Peyer's patch (tissue), 4 donors: ENCODE data around the gene UPF2. TPM values are rescaled to one million over a fixed set of nuclear protein-coding genes. Genes with fewer than 3 reads are reported as not detected.
"Not testable (repeated sequence)": the region's sequence is repeated elsewhere in the genome, so short reads cannot be mapped to it uniquely, and the experiment has no call there.

ENCODE experiments used
- DNase-seq, 3 donors: peaks; one replicate each; pipeline ENCODE4 v3.0.0-alpha.2; 2017 to 2019
- H3K27ac ChIP-seq, 4 donors: fragments of 200-600 bp; sonication (generic); one replicate each; pipeline ENCODE4 v1.5.1; 2016 to 2019
- H3K27me3 ChIP-seq, 2 donors: fragments of 200-600 bp; sonication (generic); one replicate each; pipeline ENCODE4 v1.5.1; 2019
- H3K36me3 ChIP-seq, 3 donors: fragments of 200-600 bp; sonication (generic); one replicate each; pipeline ENCODE4 v1.5.1; 2016 to 2019
- H3K4me1 ChIP-seq, 4 donors: fragments of 200-600 bp; sonication (generic); one replicate each; pipeline ENCODE4 v1.5.1; 2016 to 2019
- H3K4me3 ChIP-seq, 4 donors: fragments of 200-600 bp; sonication (generic); 1 replicate in 3 of 4; 2 replicates in 1 of 4; pipeline ENCODE4 v1.5.1; 2016 to 2019; ENCODE audit warnings: mild to moderate bottlenecking in 1 of 4
- H3K9me3 ChIP-seq, 4 donors: fragments of 200-600 bp; sonication (generic); one replicate each; pipeline ENCODE4 v1.5.1; 2016 to 2019; ENCODE audit warnings: mild to moderate bottlenecking in 1 of 4
- POLR2A ChIP-seq, 2 donors: fragments of 450-650 bp; IDR thresholded peaks; one replicate each; pipeline ENCODE4 v1.5.1; 2017; ENCODE audit warnings: antibody characterized with exemption in 2 of 2, mild to moderate bottlenecking in 2 of 2, moderate library complexity in 2 of 2
- total RNA-seq, 4 donors: library from RNA; depleted of rRNA; stranded (reverse); fragments of >200 nt; gene quantifications; one replicate each; pipeline ENCODE4 v1.1.0, GENCODE V29; 2016
- TF ChIP-seq, protein P1 (sequence below), 6 experiments: fragments of 450-650 bp in 4 of 6; fragments of 200-600 bp in 2 of 6; sonication (generic) in 1 of 6; IDR thresholded peaks; one replicate each; pipeline ENCODE4 v1.5.1; 2017 to 2019; ENCODE audit warnings: antibody characterized with exemption in 6 of 6, mild to moderate bottlenecking in 3 of 6, moderate library complexity in 1 of 6

The UPF2 gene
- total RNA-seq, 4 donors from 2014 or later, result 12.6 to 56.1 (median 21.0) TPM

DNA sequence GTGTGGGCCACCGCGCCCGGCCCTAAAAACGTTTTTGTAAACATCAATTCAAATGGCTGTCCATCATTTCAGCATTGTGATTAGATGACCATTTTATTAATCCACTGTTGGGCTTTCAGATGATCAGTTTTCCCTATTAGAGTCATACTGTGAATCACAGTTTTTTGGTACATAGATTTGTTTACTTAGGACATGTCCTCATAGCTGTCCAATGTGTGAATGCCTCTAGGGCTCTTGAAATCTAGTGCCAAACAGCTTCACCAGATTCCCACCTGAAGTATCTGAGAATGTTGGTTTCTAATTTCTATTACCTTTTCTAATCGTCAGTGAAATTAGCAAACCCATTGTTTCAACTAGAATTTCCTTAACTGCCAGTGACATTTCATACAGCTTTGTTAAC is 66.8 kb downstream of the UPF2 start:
- TF ChIP-seq POLR2A (IDR thresholded peaks at IDR 0.05), result no peak
- TF ChIP-seq, protein P1, sequence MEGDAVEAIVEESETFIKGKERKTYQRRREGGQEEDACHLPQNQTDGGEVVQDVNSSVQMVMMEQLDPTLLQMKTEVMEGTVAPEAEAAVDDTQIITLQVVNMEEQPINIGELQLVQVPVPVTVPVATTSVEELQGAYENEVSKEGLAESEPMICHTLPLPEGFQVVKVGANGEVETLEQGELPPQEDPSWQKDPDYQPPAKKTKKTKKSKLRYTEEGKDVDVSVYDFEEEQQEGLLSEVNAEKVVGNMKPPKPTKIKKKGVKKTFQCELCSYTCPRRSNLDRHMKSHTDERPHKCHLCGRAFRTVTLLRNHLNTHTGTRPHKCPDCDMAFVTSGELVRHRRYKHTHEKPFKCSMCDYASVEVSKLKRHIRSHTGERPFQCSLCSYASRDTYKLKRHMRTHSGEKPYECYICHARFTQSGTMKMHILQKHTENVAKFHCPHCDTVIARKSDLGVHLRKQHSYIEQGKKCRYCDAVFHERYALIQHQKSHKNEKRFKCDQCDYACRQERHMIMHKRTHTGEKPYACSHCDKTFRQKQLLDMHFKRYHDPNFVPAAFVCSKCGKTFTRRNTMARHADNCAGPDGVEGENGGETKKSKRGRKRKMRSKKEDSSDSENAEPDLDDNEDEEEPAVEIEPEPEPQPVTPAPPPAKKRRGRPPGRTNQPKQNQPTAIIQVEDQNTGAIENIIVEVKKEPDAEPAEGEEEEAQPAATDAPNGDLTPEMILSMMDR (IDR thresholded peaks at IDR 0.05), result no peak
- no peak for DNase-seq
- Histone ChIP-seq H3K9me3 (no peaks in the 10 kb centered on the region), H3K4me1 (no peaks in the 10 kb centered on the region), H3K4me3 (no peak overlapping the region), H3K36me3 (peaks cover 0 to 59% (median 0%) of the 10 kb centered on the region in 3 donors), H3K27ac (no peak overlapping the region), H3K27me3 (no peaks in the 10 kb centered on the region)

DNA sequence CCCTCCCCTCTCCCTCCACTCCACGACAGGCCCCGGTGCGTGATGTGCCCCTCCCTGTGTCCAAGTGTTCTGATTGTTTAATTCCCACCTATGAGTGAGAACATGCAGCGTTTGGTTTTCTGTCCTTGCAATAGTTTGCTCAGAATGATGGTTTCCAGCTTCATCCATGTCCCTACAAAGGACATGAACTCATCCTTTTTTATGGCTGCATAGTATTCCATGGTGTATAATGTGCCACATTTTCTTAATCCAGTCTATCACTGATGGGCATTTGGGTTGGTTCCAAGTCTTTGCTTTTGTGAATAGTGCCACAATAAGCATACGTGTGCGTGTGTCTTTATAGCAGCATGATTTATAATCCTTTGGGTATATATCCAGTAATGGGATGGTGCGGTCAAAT is 70.1 kb downstream of the UPF2 start:
- not testable (repeated sequence) for H3K4me1 ChIP-seq, H3K27me3 ChIP-seq, DNase-seq, H3K27ac ChIP-seq, H3K4me3 ChIP-seq, H3K9me3 ChIP-seq
- peaks cover 0 to 39% (median 0%) of the 10 kb centered on the region in 3 donors for H3K36me3 ChIP-seq

DNA sequence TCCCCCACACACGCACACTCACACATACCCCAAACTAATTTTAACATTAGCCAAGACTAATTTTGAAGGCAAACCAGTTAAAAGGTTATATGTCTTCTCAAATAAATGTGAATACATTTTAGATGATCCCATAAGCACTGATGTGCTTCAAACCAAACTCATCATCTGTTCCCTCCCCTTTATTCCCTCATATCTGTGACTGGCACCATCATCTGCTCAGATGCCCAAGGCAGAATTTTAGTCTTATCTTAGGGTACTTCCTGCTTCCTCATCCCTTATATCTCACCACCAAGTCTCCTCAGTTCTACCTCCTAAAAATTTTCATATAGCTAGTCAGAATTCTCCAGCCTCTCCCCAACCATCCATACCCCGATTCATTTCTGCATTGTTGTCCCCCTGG is 80.4 kb downstream of the UPF2 start:
- Histone ChIP-seq H3K27me3 (no peaks in the 10 kb centered on the region), H3K4me3 (no peak overlapping the region), H3K36me3 (peaks cover 0 to 80% (median 0%) of the 10 kb centered on the region in 3 donors), H3K4me1 (no peaks in the 10 kb centered on the region), H3K9me3 (no peaks in the 10 kb centered on the region), H3K27ac (no peak overlapping the region)
- TF ChIP-seq POLR2A (IDR thresholded peaks at IDR 0.05), result no peak
- TF ChIP-seq, protein P1 (IDR thresholded peaks at IDR 0.05), result no peak
- DNase-seq, result no peak

DNA sequence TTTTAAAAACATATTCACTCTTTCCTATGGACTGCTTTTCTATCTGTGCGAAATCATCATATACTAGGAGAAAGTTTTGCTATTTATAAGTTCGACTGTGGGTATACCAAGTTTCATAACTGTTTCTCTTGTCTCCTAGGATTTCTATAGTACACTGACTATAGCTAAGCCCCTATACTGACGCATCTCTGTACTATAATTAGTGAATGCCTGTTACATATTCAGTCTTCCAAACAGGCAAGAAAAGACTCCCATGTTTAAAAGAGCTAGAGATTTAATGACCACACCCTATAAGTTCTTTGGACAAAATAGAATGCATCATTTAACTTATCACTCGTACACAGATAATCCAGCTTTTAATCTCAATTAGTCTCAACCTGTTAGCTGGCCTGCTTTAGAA is 80.8 kb downstream of the UPF2 start:
- no peaks in the 10 kb centered on the region for H3K4me1 ChIP-seq
- no peak for DNase-seq
- H3K9me3 ChIP-seq, result no peaks in the 10 kb centered on the region
- no peak overlapping the region for H3K27ac ChIP-seq
- H3K36me3 ChIP-seq, result peaks cover 0 to 81% (median 0%) of the 10 kb centered on the region in 3 donors
- no peak for TF ChIP-seq POLR2A (IDR thresholded peaks at IDR 0.05)
- TF ChIP-seq, protein P1 (IDR thresholded peaks at IDR 0.05), result no peak
- H3K27me3 ChIP-seq, result no peaks in the 10 kb centered on the region
- H3K4me3 ChIP-seq, result no peak overlapping the region

DNA sequence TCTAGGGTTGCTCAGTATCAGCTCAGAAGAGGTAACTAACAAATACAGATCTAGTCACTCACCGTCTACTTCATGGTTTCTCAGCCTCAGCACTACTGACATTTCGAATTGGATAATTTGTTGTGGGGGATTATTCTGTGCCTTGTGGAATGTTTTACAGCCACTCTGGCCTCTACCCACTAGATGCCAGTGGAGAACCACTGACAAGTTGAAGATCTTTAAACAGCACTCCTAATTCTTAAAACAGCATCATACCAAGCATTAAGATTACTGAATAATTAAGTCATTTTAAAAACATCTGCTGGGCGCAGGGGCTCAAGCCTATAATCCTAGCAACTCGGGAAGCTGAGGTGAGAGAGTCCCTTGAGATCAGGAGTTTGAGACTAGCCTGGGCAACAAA is 82.6 kb downstream of the UPF2 start:
- H3K4me1 ChIP-seq, result no peaks in the 10 kb centered on the region
- H3K27ac ChIP-seq, result no peak overlapping the region
- no peak overlapping the region for H3K4me3 ChIP-seq
- no peak for DNase-seq
- TF ChIP-seq, protein P1 (IDR thresholded peaks at IDR 0.05), result no peak
- no peak for TF ChIP-seq POLR2A (IDR thresholded peaks at IDR 0.05)
- no peaks in the 10 kb centered on the region for H3K9me3 ChIP-seq
- no peaks in the 10 kb centered on the region for H3K27me3 ChIP-seq
- peaks cover 0 to 85% (median 3%) of the 10 kb centered on the region in 3 donors for H3K36me3 ChIP-seq

DNA sequence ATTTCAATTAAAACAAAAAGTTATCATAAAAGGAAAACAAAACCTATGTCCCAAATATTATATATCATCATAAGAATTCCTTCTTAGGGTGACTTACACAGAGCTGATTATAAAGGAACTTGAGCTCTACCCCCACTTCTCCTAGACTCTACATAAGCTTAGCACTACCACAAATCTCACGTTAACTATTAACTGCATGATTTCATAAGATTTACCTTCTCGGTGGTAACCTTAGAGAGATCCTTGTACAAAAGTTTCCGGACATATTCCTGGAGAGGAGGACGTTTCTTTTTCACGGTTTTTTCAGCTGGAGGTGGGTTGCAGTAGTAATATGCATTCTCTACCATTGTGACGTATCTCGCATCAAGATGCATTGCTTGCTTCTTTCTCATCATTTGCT is 83.7 kb downstream of the UPF2 start:
- peaks cover 0 to 84% (median 3%) of the 10 kb centered on the region in 3 donors for H3K36me3 ChIP-seq
- TF ChIP-seq POLR2A (IDR thresholded peaks at IDR 0.05), result no peak
- TF ChIP-seq, protein P1 (IDR thresholded peaks at IDR 0.05), result no peak
- no peaks in the 10 kb centered on the region for H3K27me3 ChIP-seq
- no peaks in the 10 kb centered on the region for H3K4me1 ChIP-seq
- no peak overlapping the region for H3K4me3 ChIP-seq
- H3K27ac ChIP-seq, result no peak overlapping the region
- DNase-seq, result no peak
- no peaks in the 10 kb centered on the region for H3K9me3 ChIP-seq
